ENCODE measurements around the gene METTL4.
"Not testable (repeated sequence)": the region's sequence is repeated elsewhere in the genome, so short reads cannot be mapped to it uniquely, and the experiment has no call there.

Gene METTL4

GRCh38 chr18:2559249-2559648 is 12.1 kb downstream of the METTL4 start:
- DNase-seq, result no peak

GRCh38 chr18:2557536-2557935 is 13.8 kb downstream of the METTL4 start:
- no peak for DNase-seq

GRCh38 chr18:2555895-2556294 is 15.4 kb downstream of the METTL4 start:
- DNase-seq, result no peak

GRCh38 chr18:2554696-2555095 is 16.6 kb downstream of the METTL4 start:
- no peak for DNase-seq

GRCh38 chr18:2551425-2551824 is 19.9 kb downstream of the METTL4 start:
- no peak for DNase-seq

GRCh38 chr18:2549462-2549861 is 21.8 kb downstream of the METTL4 start:
- no peak for DNase-seq

- DNase-seq, result peak in 1 of 2 experiments; percentile 3
Measured at GRCh38 chr18:2547477-2548087, 23.7 kb downstream of the METTL4 start.

GRCh38 chr18:2545155-2545554 is 26.1 kb downstream of the METTL4 start:
- no peak for DNase-seq

- DNase-seq, result not testable (repeated sequence)
Measured at GRCh38 chr18:2541925-2542563, 29.3 kb downstream of the METTL4 start.

GRCh38 chr18:2540575-2540974 is 30.7 kb downstream of the METTL4 start:
- no peak for DNase-seq

GRCh38 chr18:2538844-2539243 is 32.5 kb downstream of the METTL4 start:
- DNase-seq, result no peak

- DNase-seq, result no peak
Measured at GRCh38 chr18:2538236-2538635, 33.1 kb downstream of the METTL4 start.

GRCh38 chr18:2537296-2537695 is 34.0 kb downstream of the METTL4 start:
- no peak for DNase-seq

GRCh38 chr18:2536493-2536892 is 34.8 kb downstream of the METTL4 start:
- no peak for DNase-seq

GRCh38 chr18:2536063-2536462 is 35.2 kb downstream of the METTL4 start:
- DNase-seq, result no peak

GRCh38 chr18:2535419-2535910 is 35.8 kb downstream of the METTL4 start:
- DNase-seq, result no peak

GRCh38 chr18:2534906-2535305 is 36.4 kb downstream of the METTL4 start:
- no peak for DNase-seq

GRCh38 chr18:2532797-2533196 is 38.5 kb downstream of the METTL4 start:
- DNase-seq, result no peak

GRCh38 chr18:2531751-2532150 is 39.6 kb downstream of the METTL4 start:
- DNase-seq, result no peak

GRCh38 chr18:2529154-2529553 is 42.2 kb downstream of the METTL4 start:
- DNase-seq, result no peak

GRCh38 chr18:2526329-2526728 is 45.0 kb downstream of the METTL4 start:
- DNase-seq, result no peak

GRCh38 chr18:2524794-2525198 is 46.5 kb downstream of the METTL4 start:
- not testable (repeated sequence) for DNase-seq

GRCh38 chr18:2522112-2522511 is 49.2 kb downstream of the METTL4 start:
- DNase-seq, result no peak

GRCh38 chr18:2518473-2518872 is 52.8 kb downstream of the METTL4 start:
- no peak for DNase-seq

Data from cerebellar nuclear complex (tissue), 1 donor.